Liver (tissue), 3 donors: Measurements from ENCODE around the gene FMN1.

ENCODE experiments used
- RXRA ChIP-seq, 2 donors: IDR thresholded peaks; 2 replicates each; pipeline ENCODE4 v1.6.1; 2017 to 2018; ENCODE audit warnings: antibody characterized with exemption in 2 of 2, mild to moderate bottlenecking in 1 of 2
- SP1 ChIP-seq: IDR thresholded peaks from 2 replicates; pipeline ENCODE4 v1.6.1; 2018; ENCODE audit warnings: antibody characterized with exemption, mild to moderate bottlenecking
- TAF1 ChIP-seq: conservative IDR thresholded peaks from 2 replicates; pipeline ENCODE4 v1.6.1; 2016; ENCODE audit warnings: antibody characterized with exemption, mild to moderate bottlenecking
- TF ChIP-seq, protein P1 (sequence below): IDR thresholded peaks from 2 replicates; pipeline ENCODE4 v1.6.1; 2016; ENCODE audit warnings: antibody characterized with exemption, mild to moderate bottlenecking
- TF ChIP-seq, protein P2 (sequence below): fragments of 150-350 bp; IDR thresholded peaks from 2 replicates; pipeline ENCODE4 v1.5.1; 2017; ENCODE audit warnings: improper control_type of control experiment, low read depth, low read length; ENCODE audit not compliant: missing input control
- donor health status: healthy.
- donor health status: healthy.

DNA sequence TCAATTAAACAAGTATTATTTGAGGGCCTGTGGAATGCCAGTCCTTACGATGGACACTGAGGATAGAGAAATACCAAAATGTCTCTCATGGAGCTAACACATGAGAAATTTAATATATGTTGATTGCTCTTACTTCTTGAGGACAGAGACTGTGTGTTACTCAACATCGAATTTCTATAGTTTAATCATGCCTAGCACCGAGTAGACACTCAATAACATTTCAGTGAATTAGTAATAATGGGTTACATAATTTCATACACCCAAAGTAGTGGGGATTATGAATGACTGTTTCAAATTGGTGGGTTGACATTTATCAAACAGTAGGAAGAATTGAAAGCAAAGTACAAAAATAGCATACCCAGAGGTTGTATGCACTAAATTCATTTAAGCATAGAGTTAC, 11.2 kb downstream of the FMN1 start:
- TF ChIP-seq SP1 (no peak), TAF1 (no peak), RXRA (IDR thresholded peaks at IDR 0.05) (no peak)
- TF ChIP-seq, protein P1, sequence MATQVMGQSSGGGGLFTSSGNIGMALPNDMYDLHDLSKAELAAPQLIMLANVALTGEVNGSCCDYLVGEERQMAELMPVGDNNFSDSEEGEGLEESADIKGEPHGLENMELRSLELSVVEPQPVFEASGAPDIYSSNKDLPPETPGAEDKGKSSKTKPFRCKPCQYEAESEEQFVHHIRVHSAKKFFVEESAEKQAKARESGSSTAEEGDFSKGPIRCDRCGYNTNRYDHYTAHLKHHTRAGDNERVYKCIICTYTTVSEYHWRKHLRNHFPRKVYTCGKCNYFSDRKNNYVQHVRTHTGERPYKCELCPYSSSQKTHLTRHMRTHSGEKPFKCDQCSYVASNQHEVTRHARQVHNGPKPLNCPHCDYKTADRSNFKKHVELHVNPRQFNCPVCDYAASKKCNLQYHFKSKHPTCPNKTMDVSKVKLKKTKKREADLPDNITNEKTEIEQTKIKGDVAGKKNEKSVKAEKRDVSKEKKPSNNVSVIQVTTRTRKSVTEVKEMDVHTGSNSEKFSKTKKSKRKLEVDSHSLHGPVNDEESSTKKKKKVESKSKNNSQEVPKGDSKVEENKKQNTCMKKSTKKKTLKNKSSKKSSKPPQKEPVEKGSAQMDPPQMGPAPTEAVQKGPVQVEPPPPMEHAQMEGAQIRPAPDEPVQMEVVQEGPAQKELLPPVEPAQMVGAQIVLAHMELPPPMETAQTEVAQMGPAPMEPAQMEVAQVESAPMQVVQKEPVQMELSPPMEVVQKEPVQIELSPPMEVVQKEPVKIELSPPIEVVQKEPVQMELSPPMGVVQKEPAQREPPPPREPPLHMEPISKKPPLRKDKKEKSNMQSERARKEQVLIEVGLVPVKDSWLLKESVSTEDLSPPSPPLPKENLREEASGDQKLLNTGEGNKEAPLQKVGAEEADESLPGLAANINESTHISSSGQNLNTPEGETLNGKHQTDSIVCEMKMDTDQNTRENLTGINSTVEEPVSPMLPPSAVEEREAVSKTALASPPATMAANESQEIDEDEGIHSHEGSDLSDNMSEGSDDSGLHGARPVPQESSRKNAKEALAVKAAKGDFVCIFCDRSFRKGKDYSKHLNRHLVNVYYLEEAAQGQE, result no peak
- TF ChIP-seq, protein P2, sequence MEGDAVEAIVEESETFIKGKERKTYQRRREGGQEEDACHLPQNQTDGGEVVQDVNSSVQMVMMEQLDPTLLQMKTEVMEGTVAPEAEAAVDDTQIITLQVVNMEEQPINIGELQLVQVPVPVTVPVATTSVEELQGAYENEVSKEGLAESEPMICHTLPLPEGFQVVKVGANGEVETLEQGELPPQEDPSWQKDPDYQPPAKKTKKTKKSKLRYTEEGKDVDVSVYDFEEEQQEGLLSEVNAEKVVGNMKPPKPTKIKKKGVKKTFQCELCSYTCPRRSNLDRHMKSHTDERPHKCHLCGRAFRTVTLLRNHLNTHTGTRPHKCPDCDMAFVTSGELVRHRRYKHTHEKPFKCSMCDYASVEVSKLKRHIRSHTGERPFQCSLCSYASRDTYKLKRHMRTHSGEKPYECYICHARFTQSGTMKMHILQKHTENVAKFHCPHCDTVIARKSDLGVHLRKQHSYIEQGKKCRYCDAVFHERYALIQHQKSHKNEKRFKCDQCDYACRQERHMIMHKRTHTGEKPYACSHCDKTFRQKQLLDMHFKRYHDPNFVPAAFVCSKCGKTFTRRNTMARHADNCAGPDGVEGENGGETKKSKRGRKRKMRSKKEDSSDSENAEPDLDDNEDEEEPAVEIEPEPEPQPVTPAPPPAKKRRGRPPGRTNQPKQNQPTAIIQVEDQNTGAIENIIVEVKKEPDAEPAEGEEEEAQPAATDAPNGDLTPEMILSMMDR, result no peak
